IPS DF 6.9 (cell line): ENCODE results near the gene SARDH.

ENCODE experiments used
- DNase-seq: peaks from one replicate; pipeline ENCODE4 v3.0.0-alpha.2; 2013; ENCODE audit warnings: low read depth, low spot score
- H3K27ac ChIP-seq: one replicate; pipeline ENCODE4 v1.5.1; 2013; ENCODE audit warnings: low read length, control low read depth
- H3K27me3 ChIP-seq: 2 replicates; pipeline ENCODE4 v1.6.1; 2013; ENCODE audit warnings: mild to moderate bottlenecking, low read length; ENCODE audit not compliant: control insufficient read depth, insufficient read depth
- H3K36me3 ChIP-seq: 2 replicates; pipeline ENCODE4 v1.6.1; 2013; ENCODE audit warnings: low read length; ENCODE audit not compliant: control insufficient read depth, insufficient read depth
- H3K4me1 ChIP-seq: 2 replicates; pipeline ENCODE4 v1.6.1; 2013; ENCODE audit warnings: low read length; ENCODE audit not compliant: control insufficient read depth, insufficient read depth
- H3K4me3 ChIP-seq: 2 replicates; pipeline ENCODE4 v1.5.1; 2013; ENCODE audit warnings: mild to moderate bottlenecking, low read length
- H3K9me3 ChIP-seq: 2 replicates; pipeline ENCODE4 v1.6.1; 2013; ENCODE audit warnings: low read length, inconsistent platforms; ENCODE audit not compliant: control insufficient read depth, insufficient read depth
- WGBS: extraction: QIAGEN DNeasy Blood & Tissue Kit; methylation state at CpG from one replicate; pipeline ENCODE4 v1.1.7; 2013; ENCODE audit warnings: mixed read lengths, missing lambda C conversion rate; ENCODE audit not compliant: insufficient read length, insufficient coverage; 5-methylcytosine and 5-hydroxymethylcytosine counted together

Gene SARDH

GRCh38 chr9:133616643-133617405 is 121.3 kb downstream of the SARDH start:
- H3K4me1 ChIP-seq, result no peaks in the 10 kb centered on the region; the same call in 1 of the 2 replicates
- H3K36me3 ChIP-seq, result no peaks in the 10 kb centered on the region
- H3K27ac ChIP-seq, result no peak overlapping the region
- no peak for DNase-seq
- no CpG with 5 or more reads among the region's 13 CpGs for WGBS
- no peaks in the 10 kb centered on the region for H3K9me3 ChIP-seq
- H3K4me3 ChIP-seq, result no peak overlapping the region
- no peaks in the 10 kb centered on the region for H3K27me3 ChIP-seq

DNA sequence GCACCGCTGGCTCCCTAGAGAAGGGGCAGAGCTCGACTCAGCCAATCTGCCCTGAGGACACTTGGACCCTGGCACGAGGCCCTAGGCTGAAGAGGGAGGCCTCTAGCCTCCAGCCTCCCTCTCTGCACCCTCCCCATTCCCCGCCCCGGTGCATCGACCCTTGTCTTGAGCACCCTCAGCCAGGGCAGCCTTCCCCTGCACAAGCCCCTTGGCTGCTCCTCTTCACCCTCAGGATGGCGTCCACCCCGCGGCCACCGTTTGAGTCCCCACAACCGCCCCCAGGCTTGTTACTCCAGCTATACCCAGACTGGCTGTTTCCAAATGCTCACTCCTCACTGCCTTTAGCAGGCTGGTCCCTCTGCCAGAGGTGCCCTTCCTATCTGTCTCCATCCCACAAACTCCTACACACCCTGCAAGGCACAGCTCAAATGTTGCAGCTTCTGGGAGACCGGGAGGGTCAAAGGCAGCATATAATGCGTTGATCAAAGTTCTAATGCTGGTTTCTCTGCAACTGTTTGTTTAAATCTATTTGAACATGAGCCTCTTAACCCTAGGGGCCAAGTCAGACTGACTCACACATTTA is 122.5 kb downstream of the SARDH start:
- no CpG with 5 or more reads among the region's 13 CpGs for WGBS
- Histone ChIP-seq H3K36me3 (no peaks in the 10 kb centered on the region), H3K27ac (no peak overlapping the region), H3K4me1 (no peaks in the 10 kb centered on the region; the same call in 1 of the 2 replicates), H3K9me3 (no peaks in the 10 kb centered on the region), H3K4me3 (no peak overlapping the region), H3K27me3 (no peaks in the 10 kb centered on the region)
- no peak for DNase-seq

GRCh38 chr9:133615186-133615585 is 123.0 kb downstream of the SARDH start:
- H3K4me3 ChIP-seq, result no peak overlapping the region
- no peaks in the 10 kb centered on the region for H3K9me3 ChIP-seq
- no peak for DNase-seq
- H3K27me3 ChIP-seq, result no peaks in the 10 kb centered on the region
- no peak overlapping the region for H3K27ac ChIP-seq
- WGBS, result no CpG with 5 or more reads among the region's 16 CpGs
- H3K4me1 ChIP-seq, result no peaks in the 10 kb centered on the region; the same call in 1 of the 2 replicates
- H3K36me3 ChIP-seq, result no peaks in the 10 kb centered on the region

DNA sequence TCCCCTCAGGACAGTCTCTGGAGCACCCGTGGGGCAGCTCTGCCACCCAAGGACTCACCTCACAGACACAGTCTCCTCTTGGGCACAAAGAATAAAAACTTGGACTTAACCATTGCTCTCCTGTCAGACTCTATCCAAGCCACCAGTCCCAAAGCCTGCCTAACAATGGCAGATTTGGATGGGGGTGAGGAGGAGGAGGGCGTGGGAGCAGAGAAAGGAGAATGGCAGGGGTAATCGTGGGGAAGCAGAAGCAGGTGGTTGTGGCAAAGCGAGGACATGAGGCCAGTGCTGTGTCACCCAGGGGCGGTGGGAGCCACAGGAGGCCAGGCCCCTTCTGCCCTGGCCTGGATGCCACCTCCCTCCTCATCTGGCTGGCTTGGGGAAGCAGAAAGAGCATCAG is 123.5 kb downstream of the SARDH start:
- Histone ChIP-seq H3K4me3 (no peak overlapping the region), H3K4me1 (no peaks in the 10 kb centered on the region; the same call in 1 of the 2 replicates), H3K36me3 (no peaks in the 10 kb centered on the region), H3K27ac (no peak overlapping the region), H3K9me3 (no peaks in the 10 kb centered on the region), H3K27me3 (no peaks in the 10 kb centered on the region)
- WGBS, result no CpG with 5 or more reads among the region's 5 CpGs
- no peak for DNase-seq

- Histone ChIP-seq H3K4me3 (no peak overlapping the region), H3K27ac (no peak overlapping the region), H3K27me3 (no peaks in the 10 kb centered on the region), H3K9me3 (no peaks in the 10 kb centered on the region), H3K4me1 (no peaks in the 10 kb centered on the region; the same call in 1 of the 2 replicates), H3K36me3 (no peaks in the 10 kb centered on the region)
- no peak for DNase-seq
- no CpG with 5 or more reads among the region's 10 CpGs for WGBS
These were observed 124.1 kb downstream of the SARDH start for GRCh38 chr9:133614056-133614455.
